ENCODE data around the gene NUDT14. TPM values are rescaled to one million over a fixed set of nuclear protein-coding genes. Genes with fewer than 3 reads are reported as not detected.

NUDT14 gene
- total RNA-seq, 1 donor from 2014 or later, result 21.7 TPM

DNA sequence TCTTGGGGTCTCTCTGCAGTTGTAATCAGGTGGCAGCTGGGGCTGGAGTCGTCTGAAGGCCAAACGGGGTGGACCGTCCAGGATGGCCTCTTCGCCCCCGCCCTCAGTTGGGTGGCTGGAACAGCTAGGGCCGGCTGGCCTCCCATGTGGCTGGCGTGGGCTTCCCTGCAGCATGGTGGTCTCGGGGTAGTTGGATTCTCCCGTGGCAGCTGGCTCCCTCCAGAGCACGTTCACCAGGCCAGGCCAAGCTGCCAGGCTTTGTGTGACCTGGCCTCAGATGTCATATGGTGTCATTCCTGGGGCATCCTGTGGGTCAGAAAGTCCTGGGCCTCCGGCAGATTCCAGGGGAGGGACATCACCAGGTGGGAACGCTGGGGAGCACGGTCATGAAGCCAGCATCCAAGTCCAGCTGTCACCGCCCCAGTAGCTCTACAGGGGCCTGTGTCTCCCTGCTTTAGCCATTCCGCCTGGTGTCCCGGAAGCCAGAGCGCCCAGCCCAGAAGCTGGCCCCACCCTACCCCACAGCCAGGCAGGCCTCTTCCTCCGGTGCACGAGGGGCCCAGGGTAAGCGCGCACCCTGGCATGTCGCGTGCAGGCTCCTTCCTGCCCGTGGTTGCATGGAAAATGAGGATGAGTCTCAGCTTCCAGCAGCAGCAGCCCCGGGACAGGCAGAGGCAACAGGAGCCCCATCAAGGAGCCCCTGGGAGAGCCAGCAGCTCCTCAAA is 1.3 kb upstream of the NUDT14 start:
- intact Hi-C loops (cut with DNase I), result no loop called here
- ATAC-seq (no peak), DNase-seq (ENCODE audit: low spot score) (no peak)

DNA sequence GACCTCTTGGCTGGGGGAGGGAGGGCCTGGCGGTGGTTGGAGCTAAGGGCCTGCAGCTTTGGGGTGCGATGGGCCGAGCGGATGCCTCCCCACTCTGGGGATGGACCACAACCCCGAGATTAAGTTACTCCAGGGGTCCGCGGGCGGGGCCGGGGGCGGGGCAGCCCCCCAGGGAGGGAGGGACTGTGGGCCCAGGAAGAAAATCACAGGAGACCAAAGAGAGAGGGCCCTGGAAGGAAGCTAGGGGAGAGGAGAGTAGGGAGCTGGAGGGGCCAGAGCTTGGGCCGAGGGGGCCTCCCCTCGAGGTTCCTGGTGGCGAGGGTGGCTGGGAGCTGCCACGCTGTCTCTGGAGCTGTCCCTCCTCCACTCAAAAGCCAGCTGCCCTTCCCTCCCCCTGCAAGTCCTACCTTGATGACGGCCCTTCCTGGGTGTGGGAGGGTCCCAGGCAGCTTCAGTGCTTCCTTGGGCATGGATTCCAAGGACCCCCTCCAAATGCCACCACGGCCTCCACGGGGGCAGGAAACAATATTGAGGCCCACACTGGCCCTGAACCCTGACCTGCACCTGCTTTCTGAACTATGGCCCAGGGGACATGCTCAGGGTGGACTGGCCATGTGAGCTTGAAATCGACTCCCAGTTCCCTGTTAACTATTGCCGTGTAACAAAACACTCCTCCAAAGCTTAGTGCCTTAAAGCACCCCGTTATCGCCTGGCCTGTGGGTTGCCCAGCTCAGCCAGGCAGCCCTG is 610 bp upstream of the NUDT14 start:
- ATAC-seq (no peak), DNase-seq (ENCODE audit: low spot score) (no peak)
- intact Hi-C loops (cut with DNase I), result no loop called here

DNA sequence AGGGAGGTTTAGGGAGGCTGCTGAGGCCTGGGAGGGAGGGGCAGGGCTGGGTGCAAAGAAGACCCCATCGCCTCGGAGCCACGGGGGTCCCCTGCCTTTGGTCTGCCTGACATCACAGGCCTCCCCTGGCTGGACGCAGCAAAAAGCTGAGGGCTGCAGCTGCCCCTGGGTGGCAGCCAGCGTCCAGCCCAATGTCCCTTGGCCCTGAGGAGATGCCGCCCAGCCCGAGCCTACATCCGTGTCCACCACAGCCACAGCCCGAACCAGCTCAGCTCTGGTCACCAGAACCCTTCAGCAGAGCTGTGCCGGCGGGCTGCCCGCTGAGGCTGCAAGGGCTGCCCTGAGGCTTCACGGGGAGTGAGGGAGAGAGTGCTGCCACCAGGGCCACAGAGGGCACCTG is 1.9 kb downstream of the NUDT14 start:
- DNase-seq (ENCODE audit: low spot score) (no peak), ATAC-seq (no peak)
- intact Hi-C loops (cut with DNase I), result no loop called here

DNA sequence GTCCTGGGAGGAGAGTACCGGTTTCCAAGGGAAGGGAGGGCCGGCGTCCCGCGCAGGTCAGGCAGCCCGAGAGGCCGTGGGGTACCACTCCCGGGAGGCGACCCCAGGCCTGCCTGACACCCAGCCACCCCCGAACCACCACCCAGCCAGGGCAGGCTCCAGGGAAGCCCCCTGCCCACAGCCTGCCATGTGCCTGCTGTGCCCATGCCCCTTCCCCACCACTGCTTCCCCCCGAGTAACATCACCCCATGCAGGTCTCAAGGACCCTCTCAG is 2.3 kb downstream of the NUDT14 start:
- DNase-seq (ENCODE audit: low spot score) (no peak), ATAC-seq (no peak)
- intact Hi-C loops (cut with DNase I), result no loop called here

DNA sequence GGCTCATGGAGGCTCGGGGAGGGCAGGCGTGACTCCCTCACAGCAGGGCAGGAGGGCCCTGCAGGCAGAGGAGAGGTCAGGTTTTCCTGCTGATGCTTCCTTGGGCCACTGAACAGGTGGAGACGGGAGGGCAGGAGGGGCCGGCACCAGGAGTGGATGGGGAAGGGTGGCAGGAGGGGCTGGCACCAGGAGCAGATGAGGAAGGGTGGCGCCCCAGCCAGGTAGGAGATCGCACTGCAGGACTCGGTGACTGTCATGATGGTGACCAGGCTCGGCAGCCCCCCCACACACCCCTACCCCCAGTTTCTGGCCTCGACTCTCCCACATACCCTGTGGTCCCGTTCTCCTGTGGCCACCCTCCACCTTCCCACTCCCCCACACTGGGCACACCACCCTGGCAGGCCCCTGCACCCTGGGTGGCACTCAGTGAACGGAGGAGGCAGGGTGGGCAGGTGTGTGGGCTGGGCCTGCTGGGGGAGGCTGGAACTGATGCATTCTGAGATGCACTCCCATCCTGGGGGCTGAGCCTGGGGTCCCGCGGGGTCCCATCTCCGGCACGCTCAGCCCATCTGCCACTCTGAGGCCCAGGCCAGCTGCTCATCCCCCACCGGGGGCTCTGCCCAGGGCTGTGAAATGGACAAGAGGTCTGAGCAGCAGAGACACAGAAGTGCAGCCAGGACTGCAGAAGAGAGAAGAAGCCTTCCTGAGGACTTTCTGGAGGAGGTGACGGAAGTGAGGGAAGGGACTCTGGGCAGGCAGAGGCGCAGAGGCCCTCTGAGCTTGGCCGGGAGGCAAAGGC is 2.8 kb downstream of the NUDT14 start:
- no peak for DNase-seq (ENCODE audit: low spot score)
- intact Hi-C loops (cut with DNase I), result no loop called here
- ATAC-seq, result no peak

DNA sequence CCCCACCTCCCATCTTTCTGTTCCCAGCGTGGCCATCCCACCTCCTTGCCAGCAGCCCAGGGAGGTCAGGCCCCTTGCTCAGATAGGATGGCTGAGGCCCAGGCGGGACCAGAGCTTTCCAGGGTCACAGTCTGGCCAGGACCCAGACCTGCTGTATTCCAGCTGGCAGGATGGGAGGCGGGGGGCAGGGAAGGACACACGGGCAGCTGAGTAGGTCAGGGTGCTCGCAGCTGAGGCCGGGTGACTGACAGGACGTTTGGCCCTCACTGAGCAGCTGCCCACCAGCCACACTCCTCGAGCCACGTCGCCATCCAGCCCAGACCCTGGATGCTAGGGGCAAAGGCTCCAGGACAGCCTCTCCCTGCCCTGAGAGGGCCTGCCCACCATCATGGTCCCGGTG is 4.0 kb downstream of the NUDT14 start:
- intact Hi-C loops (cut with DNase I), result no loop called here
- DNase-seq (ENCODE audit: low spot score), result no peak
- no peak for ATAC-seq

DNA sequence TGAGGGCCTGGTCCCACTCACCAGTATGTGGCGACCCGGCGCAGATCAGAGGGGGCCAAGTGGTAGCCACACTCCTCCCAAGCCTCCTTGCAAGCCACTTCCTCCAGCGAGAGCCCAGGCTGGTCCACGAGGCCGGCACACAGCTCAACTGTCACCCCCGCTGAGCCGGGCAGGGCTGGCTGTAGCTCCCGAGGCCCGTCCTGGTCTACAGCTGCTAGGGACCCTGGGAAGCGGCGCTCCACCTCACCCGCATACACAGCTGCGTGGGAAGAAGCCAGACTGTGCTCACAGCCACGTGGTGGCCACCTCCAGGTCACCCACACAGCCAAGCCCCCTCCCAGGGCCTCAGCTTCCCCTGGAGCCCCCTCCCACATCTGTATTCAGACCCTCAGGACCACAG is 4.6 kb downstream of the NUDT14 start:
- ATAC-seq (no peak), DNase-seq (ENCODE audit: low spot score) (no peak)
- intact Hi-C loops (cut with DNase I), result no loop called here

DNA sequence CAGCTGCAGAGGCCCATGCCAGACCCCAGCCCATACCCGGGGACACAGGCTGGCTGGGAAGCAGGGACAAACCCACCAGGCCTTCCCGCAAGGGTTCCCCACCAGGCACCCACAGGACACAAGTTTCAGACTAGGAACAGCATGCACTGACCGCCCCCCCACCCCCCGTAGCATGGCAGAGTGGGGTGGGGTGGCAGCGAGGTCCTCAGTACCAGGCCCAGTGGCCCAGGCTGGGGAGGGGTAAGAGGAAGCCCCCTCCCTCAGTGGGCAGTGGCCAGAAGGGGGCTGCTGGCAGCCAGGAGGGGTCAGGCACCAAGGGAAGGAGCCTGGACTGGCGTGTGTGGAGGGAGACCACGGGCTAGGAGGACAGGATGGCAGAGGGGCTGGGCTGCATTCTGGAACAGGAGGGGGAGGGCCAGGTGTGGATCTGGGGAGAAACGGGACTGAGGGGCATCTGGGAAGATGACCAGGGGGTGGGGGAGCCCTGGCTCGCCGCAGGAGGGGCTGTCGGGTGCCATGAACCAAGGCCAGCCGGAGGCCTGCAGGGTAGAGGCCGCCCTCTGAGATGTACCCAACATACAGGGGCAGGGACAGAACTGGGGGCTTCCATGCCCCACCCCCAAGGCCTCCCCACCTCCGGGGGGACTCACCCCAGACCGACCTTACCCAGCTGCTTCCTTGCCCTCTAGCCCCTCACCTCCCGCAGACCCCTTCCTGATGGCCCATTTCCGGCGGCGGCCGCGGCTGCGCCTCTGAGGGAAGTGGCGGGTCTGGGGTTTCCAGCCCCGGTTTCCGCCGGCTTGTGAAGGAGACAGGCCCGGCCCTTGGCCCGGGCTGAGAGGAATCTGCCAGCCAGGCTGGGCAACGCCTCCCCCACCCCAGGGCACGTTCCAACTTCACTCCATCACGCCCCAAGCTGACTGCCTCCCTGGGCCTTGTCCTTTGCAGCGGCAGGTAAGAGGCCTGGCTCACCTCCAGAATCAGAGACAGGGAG is 6.9 kb downstream of the NUDT14 start:
- intact Hi-C loops (cut with DNase I), result no loop called here
- ATAC-seq (no peak), DNase-seq (ENCODE audit: low spot score) (no peak)

DNA sequence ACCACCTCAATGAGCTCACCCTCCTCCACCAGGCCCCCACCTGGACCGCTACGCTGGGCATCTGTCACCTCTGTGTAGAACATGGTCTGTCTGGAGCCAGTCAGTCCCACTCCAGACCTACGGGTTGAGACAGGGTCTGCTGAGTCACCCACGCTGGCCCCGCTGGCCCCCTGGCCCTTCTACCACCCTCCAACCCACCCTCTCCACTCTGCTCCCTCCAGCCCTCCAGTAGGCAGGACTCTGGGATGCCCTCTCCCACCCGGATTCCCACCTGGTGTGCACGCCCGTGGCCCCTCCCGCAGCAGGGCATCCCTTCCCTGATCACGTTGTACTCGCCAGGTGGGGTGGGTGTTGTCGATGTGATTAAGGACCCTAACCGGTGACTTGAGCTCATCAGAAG is 8.0 kb downstream of the NUDT14 start:
- ATAC-seq (no peak), DNase-seq (ENCODE audit: low spot score) (no peak)
- intact Hi-C loops (cut with DNase I), result no loop called here

DNA sequence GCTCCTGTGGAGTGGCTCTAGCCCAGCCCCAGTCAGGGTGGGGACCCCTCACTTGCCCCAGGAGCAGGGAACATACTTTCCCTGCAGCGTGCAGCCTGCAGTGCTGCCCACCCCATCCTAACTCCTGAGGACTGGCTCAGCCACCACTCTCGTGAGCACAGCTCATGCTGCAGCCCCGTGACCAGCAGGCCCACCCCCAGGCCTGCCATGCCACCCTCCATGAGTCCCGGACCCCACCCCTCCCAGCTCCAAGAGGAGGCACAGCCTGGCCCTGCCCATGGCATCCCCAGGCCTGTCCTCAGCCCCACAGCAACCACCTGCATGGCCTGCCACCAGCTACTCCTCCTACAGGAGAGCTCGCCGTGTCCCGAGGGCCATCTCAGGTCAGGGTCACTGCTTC is 8.6 kb downstream of the NUDT14 start:
- no peak for ATAC-seq
- intact Hi-C loops (cut with DNase I), result no loop called here
- DNase-seq (ENCODE audit: low spot score), result no peak

DNA sequence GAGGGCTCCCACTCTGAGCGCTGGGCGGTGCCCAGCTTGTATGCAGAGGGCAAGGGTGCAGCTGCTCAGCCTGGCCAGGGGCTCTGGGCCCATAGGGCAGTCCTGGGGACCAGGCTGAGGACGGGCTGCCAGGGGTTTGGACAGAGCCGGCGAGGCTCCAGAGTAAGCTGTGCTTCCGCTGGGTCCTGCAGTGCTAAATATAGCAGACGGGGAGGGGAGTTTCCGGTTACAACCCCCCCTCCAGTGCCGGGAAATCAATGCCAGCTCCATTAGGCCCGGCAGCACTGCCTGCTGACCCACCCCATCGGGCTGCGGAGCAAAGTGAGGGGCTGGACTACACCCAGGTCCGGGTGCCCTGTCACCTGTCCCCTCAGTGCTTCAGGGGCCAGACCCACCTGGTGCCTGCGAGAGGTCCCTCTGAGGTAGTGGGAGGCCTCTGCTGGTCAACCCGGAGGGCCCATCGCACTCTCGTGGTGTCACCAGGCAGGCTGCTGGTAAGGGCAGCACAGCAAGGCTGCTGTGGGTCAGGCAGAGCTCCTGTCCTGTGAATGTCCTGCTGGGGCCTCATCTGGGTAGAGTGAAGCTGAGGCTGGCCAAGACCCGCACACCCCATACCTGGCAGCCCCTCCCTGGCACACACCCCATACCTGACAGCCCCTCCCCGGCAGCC is 10.0 kb downstream of the NUDT14 start:
- intact Hi-C loops (cut with DNase I), result no loop called here
- ATAC-seq (no peak), DNase-seq (ENCODE audit: low spot score) (no peak)

DNA sequence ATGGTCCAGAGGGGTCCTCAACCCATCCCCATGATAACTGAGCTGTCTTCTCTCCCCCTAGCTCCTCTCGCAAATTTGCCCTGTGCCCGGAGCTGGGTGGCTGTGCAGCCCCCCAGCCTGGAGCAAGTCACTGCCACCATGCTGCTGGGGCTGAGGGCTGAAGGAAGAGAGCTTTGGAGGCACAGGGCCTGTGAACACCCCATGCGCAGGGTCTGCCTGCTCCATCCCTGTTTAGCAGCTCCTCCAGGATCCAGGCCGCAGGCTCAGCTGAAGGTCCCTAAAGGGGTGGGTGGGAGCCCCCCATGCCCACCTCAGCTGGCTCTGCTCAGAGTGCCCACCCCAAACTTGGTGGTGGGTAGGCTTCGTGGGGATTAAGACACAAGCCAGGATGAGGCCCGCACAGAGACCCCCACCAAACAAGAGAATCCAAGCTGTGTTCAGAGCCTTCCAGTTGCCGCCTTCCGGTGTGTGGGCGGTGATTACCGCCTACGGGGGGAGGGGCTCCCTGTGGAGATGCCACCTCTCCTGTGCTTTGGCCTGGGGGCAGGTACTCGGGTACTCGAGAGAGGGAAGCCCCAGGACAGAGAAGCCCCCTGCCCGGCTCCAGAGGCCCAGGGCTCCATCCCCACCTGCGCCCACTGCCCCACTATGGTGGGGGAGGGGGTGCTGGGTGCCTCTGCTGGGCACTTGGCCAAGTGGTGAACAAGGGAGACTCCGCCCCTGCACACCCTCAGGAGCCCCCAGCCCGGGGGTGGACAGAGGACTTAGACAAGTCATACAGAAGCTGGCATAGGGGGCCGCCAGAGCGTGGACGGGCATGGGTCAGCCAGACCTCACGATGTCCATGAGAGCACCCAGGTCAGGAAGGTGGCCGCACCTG is 11.1 kb downstream of the NUDT14 start:
- intact Hi-C loops (cut with DNase I), result no loop called here
- DNase-seq (ENCODE audit: low spot score) (no peak), ATAC-seq (no peak)

DNA sequence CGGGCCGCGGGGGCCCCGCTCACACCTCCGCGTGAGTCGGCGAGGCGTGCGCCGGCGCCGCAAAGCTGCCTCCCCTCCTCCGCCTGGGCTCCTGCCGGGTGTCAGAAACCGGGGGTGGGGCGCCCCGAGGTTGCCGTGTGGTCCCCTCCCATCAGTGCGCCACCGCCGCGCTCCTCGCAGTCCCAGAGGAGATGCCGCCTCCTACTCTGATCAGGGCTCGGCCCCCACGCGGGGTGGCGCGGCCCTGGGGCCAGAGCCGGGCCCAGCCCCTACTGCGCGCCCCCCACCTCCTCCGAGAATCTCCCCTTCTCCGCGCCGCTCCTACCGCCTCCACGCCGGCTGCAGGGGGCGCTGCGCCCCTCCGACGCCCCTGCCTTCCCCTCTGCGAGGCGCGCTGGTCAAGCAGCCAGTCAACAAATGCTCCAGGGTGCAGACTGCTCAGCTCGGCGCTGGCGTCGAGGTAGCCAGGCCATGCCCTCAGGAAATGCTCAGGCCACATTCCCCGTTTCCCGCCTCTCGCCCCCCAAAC is 12.1 kb downstream of the NUDT14 start:
- intact Hi-C loops (cut with DNase I), result no loop called here
- ATAC-seq (no peak), DNase-seq (ENCODE audit: low spot score) (no peak)

DNA sequence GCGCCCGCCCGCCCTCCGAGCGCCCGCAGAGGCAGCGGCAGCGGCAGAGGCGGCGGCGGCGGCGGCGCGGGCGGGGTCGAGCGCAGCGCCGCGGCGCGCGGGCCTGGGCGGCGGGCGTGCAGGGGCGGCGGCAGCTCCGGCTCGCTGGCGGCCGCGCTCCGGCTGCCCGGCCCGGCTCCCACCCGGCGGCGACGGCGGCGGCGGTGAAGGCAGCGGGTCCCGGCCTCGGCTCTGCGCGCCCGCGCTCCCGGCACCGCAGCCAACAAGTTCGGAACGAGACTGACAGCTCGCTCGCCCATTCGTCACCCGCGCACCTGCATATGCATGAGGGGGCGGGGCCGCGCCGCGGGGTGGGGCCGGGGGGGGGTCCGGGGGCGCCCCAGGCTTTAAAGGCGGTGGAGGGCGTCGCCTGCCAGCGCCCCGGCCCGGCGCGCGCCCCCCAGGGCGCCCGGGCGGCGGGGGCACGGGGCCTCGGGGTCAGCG is 12.6 kb downstream of the NUDT14 start, which contains the start of gene JAG2:
Gene JAG2, minus strand, starts transcription at position 281 of the 483 bp plus-strand sequence. CDS start 356 bp downstream, outside the sequence.
- intact Hi-C loops (cut with DNase I), result no loop called here
- ATAC-seq, result no peak
- DNase-seq (ENCODE audit: low spot score), result no peak

DNA sequence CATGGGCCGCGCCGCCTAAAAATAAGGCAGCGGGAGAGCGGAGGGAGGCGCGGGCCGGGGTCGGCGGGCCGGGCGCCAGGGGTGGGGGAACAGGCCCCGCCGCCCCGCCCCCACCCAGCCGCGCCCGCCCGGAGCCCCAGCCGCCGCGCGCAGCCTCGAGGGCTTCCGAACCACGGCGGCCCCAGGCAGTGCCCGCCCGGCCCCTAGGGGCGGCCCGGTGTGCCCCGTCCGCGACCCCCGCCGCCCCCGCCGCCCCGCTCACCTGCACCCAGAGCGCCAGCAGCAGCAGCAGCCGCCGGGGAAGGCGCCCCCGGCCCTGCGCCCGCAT is 13.1 kb downstream of the NUDT14 start:
- intact Hi-C loops (cut with DNase I), result no loop called here
- DNase-seq (ENCODE audit: low spot score) (no peak), ATAC-seq (no peak)

DNA sequence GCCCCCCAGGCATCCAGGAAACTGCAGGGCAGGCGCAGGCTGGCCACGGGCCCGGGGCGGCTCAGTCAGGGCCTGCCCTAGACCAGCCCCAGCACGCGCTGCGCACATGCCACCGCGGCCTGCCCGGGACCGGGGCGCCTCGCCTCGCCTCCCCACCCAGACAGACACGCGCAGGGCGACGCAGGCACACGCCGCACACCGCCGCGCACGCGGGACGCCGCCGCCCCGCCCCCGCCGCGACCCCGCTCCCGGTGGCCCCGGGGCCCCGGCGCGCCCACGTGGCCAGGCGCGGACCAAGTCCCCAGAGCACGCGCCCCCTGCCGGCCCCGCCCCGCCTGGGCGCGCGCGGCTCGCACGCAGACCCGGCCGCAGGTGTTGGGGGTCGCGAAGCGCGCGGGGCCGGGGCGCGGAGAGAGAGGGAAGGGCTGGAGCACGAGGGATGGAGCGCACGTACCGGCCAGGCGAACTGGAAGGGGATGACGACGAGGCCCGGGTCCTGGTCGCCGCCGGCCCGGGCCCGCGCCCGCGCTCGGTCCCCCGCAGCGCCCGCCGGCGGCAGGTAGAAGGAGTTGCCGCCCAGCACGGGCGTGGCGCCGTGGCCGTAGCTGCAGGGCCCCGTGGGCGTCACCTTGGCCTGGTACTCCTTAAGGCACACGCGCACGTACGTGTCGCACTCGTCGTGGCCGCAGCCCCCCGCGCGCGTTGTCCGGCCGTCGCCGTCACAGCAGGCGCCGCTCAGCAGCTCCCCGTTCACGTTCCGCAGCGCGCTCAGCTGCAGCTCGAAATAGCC is 13.6 kb downstream of the NUDT14 start:
- intact Hi-C loops (cut with DNase I), result no loop called here
- ATAC-seq, result no peak

More for the DNA sequence above, 13.6 kb downstream of the NUDT14 start:
- no peak for DNase-seq (ENCODE audit: low spot score)
